T-helper 1 cell (primary cell): ENCODE measurements around the gene TEX36.
A peak's percentile ranks its signal among the peaks of the same experiment; 100 is the strongest.
"Not testable (repeated sequence)": the region's sequence is repeated elsewhere in the genome, so short reads cannot be mapped to it uniquely, and the experiment has no call there.

Source experiments
- DNase-seq, 5 donors: peaks; one replicate each; pipeline ENCODE4 v3.0.0-alpha.2; 2012 to 2020
- total RNA-seq, 4 donors: gene quantifications; one replicate each; lab custom pipeline; 2026; lab: John Stamatoyannopoulos, UW

Gene TEX36, protein sequence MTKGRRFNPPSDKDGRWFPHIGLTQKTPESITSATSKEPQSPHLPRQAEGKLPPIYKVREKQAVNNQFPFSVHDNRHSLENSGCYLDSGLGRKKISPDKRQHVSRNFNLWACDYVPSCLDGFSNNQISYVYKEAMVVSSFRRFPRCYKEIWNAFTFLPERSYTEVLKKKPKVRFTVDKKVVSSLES
- total RNA-seq, result 0 reads per million in 4 donors

DNA sequence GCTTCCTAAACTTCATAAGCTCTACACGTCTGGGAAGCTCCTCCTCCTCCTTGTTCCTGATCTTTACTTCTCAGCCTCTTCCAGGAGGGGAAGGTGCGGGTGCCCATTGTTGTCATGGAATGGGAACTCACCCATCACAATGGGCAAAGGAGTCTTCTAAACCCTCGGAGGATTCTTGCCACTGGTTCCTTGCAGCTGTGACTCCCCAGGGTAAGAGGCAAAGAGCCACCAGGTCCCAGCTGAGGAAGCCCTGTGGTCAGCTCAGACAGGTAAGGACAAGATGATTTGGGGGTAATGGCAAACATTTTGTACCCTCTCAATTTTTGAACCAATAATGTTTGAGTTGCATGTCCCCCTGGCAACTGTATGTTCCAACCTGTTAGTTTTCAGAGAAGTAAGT, at the start of gene TEX36:
Gene TEX36, minus strand, starts transcription at position 101 of the 400 bp plus-strand sequence. CDS start 174 bp downstream, outside the sequence.
- no peak for DNase-seq

DNA sequence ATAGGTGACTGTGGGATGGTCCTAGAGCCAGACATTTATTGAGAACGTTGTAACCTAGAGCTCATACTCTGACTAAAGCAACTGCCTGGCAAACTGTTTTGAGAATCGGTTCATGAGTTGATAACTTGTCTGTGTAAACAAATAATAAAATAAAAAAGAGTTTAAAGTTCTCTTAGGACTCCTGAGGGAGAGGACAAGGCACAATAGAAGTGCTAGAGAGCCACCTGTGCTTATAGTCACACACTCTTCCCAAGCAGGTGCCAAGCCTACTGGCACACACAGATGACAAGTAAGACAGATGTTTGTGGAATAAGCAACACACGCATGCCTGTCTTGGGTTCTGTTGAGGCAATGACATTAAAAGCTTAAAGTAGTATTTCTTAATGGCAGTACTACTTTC, 44.5 kb upstream of the TEX36 start:
- no peak for DNase-seq

DNA sequence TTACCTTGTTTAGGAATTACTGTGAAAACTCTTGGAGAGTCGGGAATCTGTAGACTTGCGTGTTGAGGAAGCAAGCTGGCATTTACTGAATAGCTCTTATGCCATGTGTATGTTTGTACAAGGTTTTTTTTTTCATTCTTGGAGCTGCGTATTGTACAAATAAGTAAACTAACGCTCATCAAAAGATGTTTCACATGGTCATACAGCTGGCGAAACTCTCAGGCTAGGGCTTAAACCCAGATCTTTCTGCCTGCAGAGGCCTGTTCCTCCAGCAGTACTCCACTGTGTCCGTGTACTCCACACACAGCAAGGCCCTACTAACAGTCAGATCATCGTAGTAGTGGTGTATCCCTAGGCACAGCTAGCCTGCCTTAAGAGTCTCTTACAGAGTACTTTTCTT, 44.0 kb upstream of the TEX36 start:
- DNase-seq, result no peak

DNA sequence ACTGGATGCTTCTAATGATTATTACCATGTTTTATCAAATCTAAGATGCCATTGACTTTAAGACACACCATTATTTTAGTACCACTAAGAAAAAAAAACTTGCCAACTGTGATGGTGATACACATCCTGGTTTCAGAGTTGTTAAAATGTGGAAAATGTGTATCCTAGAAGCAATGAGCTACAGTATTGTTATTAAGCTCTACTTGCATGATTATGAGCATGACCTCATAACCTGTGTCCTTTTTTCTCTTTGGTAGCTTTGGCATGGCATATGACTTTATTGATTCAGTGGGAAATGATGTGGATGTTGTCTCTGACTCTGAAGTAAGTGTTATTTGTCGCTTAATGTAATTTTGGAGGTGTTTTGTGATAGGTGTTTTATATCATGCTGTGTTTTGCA, 39.8 kb upstream of the TEX36 start:
- no peak for DNase-seq

DNA sequence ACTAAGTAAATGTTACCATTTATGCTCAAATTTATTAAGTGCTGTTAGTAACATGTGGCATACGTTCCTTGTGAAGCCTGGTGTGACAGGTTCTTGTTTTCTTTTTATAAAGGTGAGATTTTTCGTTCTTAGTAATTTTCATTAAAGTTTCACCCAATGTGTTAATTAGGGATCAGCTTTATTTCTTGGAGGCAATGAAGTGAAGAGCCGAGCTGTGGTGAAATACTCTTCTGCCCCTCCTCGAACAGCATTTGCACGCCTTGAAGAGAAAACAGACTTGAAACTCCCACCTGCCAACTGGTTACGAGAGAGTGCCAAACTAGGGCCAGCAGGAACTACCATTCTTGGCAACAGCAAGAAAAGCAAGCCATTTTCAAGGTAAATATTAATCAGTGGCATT, 38.1 kb upstream of the TEX36 start:
- DNase-seq, result no peak

DNA sequence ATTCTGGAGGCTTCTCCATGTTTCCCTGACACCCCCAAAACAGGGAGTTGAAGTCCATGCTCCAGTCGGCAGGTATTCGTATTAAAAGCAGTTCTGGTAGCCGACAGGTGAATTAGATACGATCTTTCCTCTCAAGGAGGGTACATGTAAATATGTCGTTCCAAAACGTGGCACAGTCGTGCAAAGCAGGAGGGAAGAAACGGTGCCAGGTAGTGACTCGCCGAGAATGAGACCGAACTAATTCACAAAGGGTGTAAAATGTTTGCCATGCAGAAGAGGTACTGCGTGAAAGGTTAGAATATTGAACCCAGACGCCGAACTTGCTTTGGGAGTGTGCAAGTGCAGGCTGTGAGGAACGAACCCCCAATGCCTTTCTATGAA, 37.0 kb upstream of the TEX36 start:
- no peak for DNase-seq

DNA sequence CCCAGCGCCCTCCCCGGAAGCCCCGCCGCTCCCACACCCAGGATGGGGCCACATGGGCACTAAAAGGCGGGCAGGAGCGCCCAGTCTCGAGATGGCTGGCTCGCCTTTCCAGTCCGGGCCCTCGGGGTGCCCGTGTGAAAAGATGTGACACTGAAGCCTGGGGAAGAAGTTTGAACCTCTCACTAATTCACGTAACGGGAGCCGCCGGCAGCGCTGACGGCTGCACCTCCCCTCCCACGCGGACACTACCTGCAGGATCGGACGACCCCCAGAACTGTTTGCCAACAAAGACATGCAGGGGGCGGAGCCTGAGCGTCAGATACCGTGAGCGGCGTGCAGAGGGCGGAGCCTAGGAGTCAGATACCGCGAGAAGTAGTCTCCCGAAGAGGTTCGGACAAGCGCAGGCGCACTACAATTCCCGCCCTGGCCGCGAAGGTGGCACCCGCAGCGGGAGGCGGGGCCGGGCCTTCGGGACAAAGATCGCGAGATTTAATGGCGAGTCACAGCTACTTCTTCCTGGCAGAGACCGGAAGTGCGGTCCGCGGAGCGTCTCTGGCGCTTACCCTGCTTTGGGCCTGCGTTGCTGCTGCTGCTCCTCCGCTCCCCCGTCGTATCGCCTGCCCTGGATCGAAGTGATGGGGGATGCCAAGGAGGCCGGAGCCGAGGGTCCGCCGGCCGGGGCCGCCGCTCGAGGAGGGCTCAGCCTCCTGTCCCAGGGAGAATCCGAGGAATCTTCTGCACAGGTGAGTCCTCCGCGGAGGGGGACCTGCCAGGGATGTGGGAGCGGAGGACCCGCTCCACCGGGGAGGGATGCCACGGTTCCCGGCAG, 36.4 kb upstream of the TEX36 start, which contains the start of gene EDRF1:
Gene EDRF1, plus strand, starts transcription at position 537 of the 829 bp plus-strand sequence. Its CDS starts 99 bp downstream, at position 636.
- DNase-seq, result peak; percentile 98 to 99 (median 99)

DNA sequence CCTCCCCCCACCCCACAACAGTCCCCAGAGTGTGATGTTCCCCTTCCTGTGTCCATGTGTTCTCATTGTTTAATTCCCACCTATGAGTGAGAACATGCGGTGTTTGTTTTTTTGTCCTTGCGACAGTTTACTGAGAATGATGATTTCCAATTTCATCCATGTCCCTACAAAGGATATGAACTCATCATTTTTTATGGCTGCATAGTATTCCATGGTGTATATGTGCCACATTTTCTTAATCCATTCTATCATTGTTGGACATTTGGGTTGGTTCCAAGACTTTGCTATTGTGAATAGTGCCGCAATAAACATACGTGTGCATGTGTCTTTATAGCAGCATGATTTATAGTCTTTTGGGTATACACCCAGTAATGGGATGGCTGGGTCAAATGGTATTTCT, 31.8 kb upstream of the TEX36 start:
- not testable (repeated sequence) for DNase-seq

DNA sequence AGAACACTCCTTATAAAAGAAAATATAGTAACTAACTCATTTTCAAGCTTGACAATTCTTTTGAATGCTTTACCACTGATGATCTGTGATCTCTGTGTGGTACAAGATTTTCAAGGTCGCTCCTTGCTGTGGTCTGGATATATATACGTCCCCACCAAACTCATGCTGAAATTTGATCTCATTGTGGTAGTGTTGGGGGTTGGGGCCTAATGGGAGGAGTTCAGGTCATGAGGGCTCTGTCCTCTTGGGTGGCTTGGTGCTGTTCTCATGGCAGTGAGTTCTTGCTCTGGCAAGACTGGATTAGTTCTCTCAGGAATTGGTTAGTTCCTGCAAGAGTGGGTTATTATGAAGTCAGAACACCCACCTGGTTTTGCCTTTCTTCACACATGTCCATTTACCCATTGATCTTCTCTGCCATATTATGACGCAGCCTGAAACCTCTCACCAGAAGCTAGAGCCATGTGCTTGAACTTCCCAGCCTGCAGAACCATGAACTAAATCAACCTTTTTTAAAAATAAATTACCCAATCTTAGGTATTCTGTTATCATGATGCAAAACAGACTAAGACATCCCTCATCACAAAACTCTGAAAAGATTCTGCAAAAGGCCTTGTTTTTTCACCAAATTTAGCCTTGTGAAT, 28.3 kb upstream of the TEX36 start:
- no peak for DNase-seq

DNA sequence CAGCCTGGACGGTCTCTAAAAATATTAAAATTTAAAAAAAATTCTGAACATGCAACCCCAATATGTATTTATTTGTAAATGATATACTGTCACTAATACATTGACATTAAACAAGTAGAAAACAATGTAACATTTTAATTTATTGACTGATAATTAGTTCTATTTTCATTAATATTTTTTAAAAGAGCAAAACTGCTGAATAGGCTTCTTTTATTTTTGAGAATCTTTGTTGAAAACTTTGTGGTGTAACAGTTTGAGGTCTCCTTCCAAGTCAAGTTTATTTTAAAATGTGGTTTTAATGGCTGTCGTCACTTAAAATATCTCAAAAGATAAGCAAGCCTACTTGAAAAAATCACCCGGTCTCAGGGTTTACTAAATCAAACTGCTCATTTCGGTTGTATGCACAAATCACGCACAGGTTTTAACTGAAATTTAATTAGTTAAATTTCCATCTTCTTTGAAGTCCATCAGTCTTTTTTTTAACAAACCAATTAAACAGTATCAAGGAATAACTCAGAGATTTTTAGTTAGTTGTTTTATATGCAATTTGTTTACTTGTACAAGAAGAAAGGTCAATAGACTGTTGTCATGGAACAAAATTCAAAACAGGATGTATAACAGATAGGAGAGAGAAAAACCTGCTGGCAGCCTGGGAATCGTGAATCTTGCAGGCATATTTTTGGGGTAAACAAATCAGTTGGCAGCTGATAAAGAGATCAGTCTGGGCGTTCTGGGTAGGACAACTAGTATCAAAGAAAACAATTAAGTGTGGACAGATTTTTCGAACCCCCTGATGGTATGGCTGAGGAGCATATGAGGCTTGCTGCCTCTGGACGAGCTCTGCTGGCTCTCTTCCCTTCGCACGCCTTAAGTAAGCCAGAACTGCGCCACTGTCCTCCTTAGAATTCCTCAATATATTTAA, 26.9 kb upstream of the TEX36 start:
- no peak for DNase-seq

DNA sequence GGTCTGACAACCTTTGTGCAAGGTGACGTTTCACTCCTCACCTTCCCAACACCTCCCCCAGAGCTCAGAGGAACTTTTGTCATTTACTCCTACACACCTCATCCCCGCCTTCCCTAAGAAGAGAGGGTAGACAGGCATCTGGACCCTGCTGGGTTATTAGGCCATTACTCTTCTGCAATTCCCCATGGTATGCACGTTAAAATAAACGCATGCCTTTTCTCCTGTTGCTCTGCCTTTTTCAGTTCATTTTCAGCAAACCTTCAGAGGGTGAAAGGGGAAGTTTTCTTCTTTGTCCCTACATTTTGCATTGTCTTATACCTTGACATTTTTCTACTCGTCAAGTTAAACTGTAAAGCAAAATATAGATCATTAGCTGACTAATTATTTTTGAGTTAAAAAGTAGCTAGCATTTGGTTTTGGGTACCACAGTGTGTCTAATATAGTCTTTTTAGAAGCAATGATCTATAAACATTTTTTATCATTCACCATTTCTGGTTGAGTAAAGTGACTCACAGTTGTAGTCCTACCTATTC, 26.1 kb upstream of the TEX36 start:
- no peak for DNase-seq

DNA sequence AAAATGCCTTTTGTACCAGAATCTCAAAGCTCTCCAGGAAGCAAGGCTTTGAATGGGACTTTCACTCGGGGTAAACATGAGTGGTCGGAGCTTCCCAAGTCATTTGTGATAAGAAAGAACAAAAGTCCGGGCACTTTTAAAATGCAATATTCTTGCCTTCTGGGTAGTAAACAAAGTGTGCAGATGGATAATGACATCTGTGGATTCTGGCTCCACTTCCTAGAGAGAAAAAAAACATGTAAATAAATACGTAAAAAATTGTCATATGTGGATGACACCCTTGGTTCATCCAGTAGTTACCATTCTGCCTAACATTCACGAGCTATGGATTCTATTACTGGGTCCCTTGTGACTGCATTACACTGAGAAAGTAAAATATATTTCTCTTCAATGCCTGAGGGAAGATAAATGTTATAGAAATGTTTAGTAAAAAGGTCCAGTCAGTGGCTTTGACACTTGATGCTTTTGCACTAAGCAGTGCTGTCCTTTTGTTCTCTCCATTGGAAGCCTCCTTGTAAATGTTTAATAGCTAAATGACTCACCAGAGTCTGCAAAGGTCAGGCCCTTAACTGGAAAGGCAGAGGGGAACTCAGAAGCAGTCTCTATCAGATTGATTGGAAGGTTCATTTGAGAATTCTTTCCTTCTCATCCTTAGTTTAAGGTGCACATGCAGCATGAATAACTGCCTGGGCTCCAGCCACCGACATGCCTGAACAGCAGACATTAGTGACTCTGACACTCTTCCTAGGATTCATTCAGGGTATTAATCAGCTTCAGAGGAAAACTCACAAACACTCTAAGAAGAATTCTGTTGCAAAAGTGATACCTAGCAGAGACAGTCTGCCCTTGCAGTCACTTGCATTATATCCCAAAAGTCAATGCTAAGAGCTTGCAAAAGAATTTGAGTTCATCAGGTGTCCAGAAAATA, 24.8 kb upstream of the TEX36 start:
- no peak for DNase-seq

DNA sequence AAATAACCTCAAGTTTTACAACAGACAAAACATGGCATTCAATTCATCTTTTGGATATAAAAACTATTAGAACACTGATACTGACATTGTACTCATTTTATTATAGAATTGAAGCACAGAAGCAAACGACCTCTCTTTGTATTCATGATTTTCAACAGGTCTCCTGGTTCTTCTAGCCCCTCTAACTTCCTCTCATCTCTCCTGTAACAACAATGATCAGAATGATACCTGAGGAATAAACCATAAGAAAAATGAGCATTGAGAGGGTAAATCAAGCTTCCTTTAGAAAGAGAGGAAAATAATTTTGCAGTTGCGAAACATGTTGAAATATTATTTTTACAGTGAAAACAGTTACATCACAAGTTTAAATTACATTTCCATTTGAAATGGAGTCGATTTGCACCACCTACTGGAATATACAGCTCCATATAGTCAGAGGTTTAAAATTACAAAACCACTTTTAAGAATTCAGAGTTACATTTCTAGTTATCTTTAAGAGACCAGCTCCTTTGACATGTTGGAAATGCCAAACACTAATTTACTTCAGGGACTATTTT, 17.5 kb upstream of the TEX36 start:
- no peak for DNase-seq

DNA sequence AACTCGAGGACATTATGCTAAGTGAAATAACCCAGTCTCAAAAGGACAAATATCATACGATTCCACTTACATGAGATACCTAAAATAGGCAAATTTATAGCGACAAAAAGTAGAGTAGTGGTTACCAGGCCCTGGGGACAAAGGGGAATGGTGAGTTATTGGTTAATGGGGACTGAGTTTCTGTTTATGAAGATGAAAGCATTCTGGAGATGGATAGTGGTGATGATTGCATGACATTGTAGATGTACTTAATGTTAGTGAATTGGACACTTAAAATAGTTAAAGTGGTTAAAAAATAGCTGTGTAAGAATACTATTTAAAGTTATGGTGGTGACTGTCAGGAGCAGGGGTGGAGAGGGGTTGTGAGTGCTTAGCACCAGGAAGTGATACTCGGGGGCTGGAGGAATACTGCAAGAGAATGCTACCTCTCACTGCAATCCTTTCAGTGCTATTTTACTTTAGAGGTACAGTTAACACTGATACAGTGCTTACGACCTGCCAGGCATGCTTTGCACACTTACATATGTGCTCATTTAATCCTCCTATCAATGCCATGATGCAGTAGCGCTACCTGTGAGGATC, 16.7 kb upstream of the TEX36 start:
- DNase-seq, result no peak

DNA sequence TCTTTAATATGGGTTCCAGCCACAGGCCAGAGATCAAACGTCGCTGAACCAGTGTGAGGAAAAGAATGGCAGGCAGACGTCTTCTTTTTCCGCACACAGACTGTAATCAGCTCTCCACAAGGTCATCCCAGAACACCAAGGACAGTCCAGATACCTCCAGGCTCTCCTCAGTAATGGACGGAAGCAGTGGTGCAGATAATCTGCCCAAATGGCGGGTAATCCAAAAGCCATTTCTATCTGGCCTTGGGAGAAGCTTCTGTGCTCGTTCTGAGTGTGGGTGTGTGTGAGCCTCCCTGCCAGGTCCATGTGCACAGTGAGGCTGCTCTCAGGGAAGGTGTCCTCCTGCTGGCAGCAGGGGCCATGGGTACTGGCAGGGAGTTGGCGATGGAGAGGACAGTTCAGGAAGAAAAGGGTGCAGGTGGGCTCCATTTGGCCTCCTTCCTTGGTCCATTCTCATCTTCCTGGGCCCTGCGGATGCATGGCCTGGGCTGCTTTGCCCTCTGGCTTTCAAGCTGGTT, 15.6 kb upstream of the TEX36 start:
- no peak for DNase-seq

DNA sequence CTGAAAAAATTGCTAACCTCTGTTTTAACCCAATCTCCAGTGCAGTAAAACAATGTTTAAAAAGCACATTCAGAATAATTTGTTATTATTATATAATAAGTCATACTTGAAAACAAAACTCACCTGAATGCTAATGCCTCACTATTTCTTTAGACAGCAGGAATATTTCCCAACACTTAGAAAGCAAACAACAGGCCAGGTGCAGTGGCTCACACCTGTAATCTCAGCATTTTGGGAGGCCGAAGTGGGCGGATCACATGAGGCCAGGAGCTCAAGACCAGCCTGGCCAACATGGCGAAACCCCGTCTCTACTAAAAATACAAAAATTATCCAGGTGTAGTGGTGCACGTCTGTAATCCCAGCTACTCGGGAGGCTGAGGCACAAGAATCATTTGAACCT, 13.9 kb upstream of the TEX36 start:
- not testable (repeated sequence) for DNase-seq

DNA sequence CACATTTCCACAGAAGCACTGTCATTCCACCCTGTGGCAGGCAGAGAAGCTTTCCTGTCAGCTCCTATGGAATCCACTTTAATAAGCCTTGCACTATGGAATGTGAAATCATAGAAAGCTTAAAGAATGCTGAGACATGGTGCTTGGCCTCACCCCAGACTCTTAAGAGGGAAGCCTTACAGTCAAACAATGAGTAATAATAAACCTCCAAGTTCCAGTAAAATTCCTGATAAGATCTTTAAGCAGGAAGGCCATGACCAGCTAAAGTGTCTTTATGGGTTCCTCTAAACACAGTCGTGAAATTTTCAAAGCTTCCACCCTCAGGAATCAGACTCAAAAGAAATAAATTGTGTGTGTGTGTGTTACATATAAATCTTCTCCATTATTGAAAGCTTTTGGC, 11.9 kb upstream of the TEX36 start:
- DNase-seq, result no peak

DNA sequence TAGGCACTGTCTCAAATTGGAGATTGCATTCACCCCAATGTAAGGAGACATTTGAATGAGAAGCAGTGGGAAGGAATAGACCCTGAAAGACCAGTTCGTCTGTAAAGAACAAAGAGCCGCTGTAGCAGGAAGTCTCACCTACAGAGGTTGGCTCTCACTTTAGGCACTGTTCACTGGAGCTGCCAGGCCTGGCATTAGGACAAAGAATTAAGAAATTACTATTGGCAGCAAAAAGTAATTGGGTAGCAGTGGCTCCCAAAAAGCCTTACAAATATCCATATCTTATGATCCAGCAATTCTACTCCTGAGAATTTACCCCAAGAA, 10.5 kb upstream of the TEX36 start:
- DNase-seq, result no peak

DNA sequence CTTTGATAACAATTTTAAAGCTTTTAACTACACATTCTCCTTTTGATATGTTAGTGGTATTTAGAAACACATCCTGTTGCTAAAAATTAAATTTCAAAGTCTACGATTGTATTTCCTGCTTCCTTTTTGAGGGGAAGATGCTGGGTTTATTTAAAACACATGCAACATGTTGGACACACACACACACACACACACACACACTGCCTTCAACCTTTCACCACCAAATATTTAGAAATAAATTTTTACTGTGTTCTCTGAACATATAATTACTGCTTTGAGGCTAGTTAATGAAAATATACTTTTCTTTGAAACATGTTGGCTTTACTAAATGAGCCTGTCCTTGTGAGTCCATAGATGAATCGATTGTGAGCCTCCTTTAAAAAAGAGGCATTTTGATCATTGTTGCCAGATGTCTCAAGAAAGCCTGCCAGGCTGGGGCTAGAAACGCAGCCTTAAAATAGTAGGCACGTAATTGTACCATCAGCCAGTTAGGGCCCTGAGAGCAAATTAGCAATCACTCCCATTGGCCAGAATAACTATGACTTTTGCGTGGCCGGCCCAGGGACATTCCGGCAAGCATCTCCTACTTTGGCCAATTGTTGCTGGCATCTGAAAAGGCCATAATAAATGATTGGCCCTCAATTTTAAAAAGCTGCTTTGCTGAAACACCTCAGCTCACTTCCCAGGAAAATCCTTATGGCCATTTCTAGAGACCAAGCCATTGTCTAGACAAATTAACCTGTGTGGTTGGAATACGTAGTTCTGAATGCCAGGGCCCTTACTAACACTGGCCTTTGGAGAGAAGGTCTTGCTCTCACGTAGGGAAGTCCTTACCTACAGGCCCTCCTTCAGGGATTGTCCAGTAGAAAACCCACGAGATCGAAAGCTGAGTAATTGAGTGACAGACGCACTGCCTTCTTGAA, 9.9 kb upstream of the TEX36 start:
- DNase-seq, result no peak
